Lower lobe of right lung (tissue), 2 donors: Measurements from ENCODE around the gene DOK1. TPM values are rescaled to one million over a fixed set of nuclear protein-coding genes. Genes with fewer than 3 reads are reported as not detected.
A peak's percentile ranks its signal among the peaks of the same experiment; 100 is the strongest.

Experiments
- ATAC-seq, 2 donors: fragments of 200-7000 bp; cut with Tn5 transposase; one replicate each; pipeline ENCODE4 v1.9.1; 2020 to 2022; ENCODE audit warnings: mild to moderate bottlenecking in 2 of 2, moderate library complexity in 2 of 2
- DNase-seq: peaks from one replicate; pipeline ENCODE4 v3.0.0-alpha.2; 2020
- H3K27ac ChIP-seq: fragments of 200-600 bp; one replicate; pipeline ENCODE4 v1.8.0; 2022
- H3K27me3 ChIP-seq: fragments of 200-600 bp; one replicate; pipeline ENCODE4 v1.8.0; 2022; ENCODE audit warnings: low read depth
- H3K36me3 ChIP-seq: fragments of 200-600 bp; one replicate; pipeline ENCODE4 v1.8.0; 2022; ENCODE audit warnings: mild to moderate bottlenecking
- H3K4me1 ChIP-seq: fragments of 200-600 bp; one replicate; pipeline ENCODE4 v1.8.0; 2022
- H3K4me3 ChIP-seq: fragments of 200-600 bp; one replicate; pipeline ENCODE4 v1.8.0; 2022; ENCODE audit warnings: mild to moderate bottlenecking
- H3K9me3 ChIP-seq: fragments of 200-600 bp; one replicate; pipeline ENCODE4 v1.8.0; 2022
- intact Hi-C: fragments of 100-400 bp; cut with DNase I; formaldehyde crosslinking; loops from one replicate; pipeline ENCODE4 v1.11.0; 2022
- long read RNA-seq: library from polyadenylated mRNA; unstranded; transcript quantifications from one replicate; pipeline ENCODE4 v2.0.0, GENCODE V29; 2021
- total RNA-seq: library from RNA; stranded (reverse); fragmentation: NEBNext Ultra II Directional; extraction: Animal tissue kit (Norgen Biotek cat#: 25700); gene quantifications from one replicate; pipeline ENCODE4 v1.2.1, GENCODE V29; 2021
- TF ChIP-seq, protein P1 (sequence below): fragments of 200-600 bp; IDR thresholded peaks from one replicate; pipeline ENCODE4 v1.8.0; 2022; ENCODE audit warnings: antibody characterized with exemption, mild to moderate bottlenecking
- donor health status: DM: no; HTN: yes; CAD: no; lungs with severe emphysema.

The DOK1 gene
- total RNA-seq, result 38.4 TPM
- long read RNA-seq, transcript DOK1-208 (5 exons, 1,461 nt), result minor isoform, 7 of 82 reads
- long read RNA-seq, transcript DOK1-201 (5 exons, 2,555 nt), result major isoform, 35 of 82 reads
- long read RNA-seq, transcript DOK1-205 (4 exons, 1,807 nt), result minor isoform, 8 of 82 reads
- long read RNA-seq, partial matches to known transcripts, result 13 of 82 reads
- long read RNA-seq, other reads (novel, unspliced or antisense), result 15 of 82 reads

DNA sequence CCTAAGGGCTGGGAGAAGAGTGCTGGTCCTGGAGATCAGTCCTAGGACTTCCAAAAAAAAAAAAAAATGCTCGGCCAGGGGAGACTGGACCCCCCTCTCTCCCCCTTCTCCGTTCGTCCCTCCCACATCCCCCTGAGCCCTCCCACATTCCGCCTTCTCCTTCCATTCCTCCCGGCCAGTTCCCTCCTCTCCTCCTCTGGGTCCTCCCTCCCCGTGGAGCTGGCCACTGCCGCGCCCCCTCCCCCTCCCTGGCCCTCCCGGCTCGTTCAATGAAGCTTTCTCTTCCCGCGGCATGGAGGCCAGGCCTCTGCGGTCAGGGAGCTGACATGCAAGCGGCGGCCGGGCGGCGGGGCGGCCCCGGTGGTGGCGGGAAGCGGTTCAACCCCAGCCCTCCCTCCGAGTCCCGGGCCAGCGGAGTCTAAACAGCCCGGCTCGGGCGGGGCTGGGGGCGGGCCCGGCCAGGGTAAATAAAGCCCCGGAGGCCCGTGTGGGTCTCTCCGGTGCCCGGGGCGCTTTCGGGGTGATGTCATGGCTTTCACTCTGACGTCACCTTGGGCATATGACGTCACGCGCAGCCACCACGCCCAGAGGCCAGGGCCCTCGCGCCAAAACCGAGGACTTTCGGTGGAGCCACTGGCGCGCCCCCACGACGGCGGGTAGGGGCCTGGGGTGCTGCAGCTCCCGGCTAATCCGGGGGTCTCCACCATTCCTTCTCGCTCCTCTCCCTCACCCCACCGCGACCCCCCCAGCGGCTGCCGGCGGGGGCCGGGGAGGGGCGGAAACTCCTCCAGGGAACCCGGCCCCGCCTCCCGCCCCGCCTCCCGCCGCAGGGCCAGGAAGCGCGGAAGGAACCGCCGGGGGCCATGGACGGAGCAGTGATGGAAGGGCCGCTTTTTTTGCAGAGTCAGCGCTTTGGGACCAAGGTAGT is at the start of gene DOK1, which contains the start of gene LOXL3:
DOK1 (plus strand) TSS at position 829 of the 928 bp plus-strand sequence; CDS start at position 864, 35 bp downstream.
LOXL3 (minus strand) TSS at position 51 of the 928 bp plus-strand sequence. CDS start 1,308 bp downstream, outside the sequence.
- peaks cover 12% of the 10 kb centered on the region for H3K36me3 ChIP-seq
- peak within 1 kb of the TSS; percentile 90 for H3K27ac ChIP-seq
- DNase-seq (peak; percentile 93), ATAC-seq (peak; percentile 92 to 95)
- TF ChIP-seq, protein P1, sequence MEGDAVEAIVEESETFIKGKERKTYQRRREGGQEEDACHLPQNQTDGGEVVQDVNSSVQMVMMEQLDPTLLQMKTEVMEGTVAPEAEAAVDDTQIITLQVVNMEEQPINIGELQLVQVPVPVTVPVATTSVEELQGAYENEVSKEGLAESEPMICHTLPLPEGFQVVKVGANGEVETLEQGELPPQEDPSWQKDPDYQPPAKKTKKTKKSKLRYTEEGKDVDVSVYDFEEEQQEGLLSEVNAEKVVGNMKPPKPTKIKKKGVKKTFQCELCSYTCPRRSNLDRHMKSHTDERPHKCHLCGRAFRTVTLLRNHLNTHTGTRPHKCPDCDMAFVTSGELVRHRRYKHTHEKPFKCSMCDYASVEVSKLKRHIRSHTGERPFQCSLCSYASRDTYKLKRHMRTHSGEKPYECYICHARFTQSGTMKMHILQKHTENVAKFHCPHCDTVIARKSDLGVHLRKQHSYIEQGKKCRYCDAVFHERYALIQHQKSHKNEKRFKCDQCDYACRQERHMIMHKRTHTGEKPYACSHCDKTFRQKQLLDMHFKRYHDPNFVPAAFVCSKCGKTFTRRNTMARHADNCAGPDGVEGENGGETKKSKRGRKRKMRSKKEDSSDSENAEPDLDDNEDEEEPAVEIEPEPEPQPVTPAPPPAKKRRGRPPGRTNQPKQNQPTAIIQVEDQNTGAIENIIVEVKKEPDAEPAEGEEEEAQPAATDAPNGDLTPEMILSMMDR, result no peak
- intact Hi-C loops, result no loop called here
- H3K9me3 ChIP-seq, result no peaks in the 10 kb centered on the region
- peaks cover 28% of the 10 kb centered on the region for H3K4me1 ChIP-seq
- peak within 1 kb of the TSS; percentile 95 for H3K4me3 ChIP-seq
- no peaks in the 10 kb centered on the region for H3K27me3 ChIP-seq

DNA sequence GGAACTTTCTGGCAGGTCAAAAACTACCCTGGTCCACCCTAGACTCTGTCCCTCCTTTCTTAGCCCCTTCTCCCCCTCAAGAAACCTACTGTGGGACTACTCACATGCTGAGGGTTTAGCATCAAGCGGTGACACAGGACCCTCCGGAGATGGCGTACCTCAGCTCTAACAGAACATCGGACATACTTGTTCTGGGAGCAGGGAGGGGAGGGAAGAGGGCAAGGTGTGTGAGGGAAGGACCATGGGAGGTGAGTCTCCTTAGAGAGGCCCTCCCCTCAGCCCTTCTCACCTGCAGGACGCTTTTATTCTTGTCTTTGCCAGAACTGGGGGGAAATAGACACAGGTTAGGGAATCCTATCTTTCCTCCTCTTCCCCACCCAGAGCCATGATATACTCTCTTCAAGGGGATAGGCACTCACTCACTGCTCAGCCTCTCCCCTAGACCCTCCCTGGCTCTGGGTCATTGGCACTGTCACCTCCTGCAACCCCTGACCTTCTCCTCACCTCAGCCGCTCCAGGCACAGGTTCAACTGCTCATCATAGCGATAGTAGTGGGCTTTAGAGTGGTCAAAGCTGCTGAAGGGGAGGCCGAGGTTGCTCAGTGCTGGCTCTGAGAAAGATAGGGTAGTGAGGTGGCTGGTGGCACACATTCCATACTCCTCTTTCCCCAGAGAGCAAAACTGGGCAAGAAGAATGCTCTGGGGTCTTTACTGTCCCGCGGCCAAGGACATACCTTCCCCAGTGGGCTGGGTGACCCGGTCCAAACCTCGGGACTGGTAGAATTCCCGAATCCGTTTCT is 48.9 kb upstream of the DOK1 start:
- intact Hi-C loops, result no loop called here

DNA sequence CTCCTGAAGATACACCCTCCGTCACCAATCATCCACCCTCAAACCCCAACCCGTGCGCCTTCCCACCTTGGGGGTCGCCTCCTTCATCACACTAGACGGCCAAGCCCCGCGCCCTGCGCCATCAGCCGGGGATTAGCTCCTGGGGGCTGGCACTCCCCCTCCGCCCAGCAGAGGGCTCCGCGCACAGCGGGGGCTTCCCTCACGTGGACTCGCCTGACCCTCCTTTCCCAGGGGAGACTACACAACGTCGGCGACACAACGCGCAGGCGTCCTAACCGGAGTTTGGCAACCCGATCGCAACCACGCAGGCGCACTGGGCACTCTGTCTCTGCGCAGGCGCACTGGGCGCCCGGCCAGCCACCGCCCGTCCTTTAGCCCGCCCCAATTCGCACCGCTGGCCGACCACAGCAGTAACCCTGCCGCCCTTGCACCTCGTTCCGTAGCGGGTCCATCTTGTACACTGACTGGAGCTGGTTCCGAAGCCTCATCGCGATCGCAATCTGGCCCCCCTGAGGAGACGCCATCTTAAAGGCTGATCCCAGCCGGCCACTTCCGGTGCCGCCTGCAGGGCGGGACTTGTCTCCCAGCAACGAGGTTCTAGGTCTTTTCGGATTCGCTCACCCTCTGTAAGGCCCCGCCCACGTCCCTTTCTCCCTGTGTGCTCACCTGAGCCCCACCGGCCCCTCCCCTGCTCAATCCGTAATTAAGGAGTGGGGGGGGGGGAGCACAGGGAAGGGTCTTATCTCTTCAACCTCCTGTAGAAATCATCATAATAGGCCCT is 47.2 kb upstream of the DOK1 start, which contains the start of gene PCGF1:
PCGF1 (minus strand) TSS at position 551 of the 781 bp plus-strand sequence; CDS start at position 524, 27 bp downstream.
- ATAC-seq (peak; percentile 95 to 96), DNase-seq (peak; percentile 99)
- intact Hi-C loops, result no loop called here
- H3K36me3 ChIP-seq, result peaks cover 16% of the 10 kb centered on the region
- H3K4me1 ChIP-seq, result peaks cover 48% of the 10 kb centered on the region
- H3K9me3 ChIP-seq, result no peaks in the 10 kb centered on the region
- peaks cover 31% of the 10 kb centered on the region for H3K27me3 ChIP-seq
- peak within 1 kb of the TSS; percentile 99 for H3K27ac ChIP-seq
- TF ChIP-seq, protein P1, result peak; percentile 44
- peak within 1 kb of the TSS; percentile 77 for H3K4me3 ChIP-seq

More for the DNA sequence above, 48.9 kb upstream of the DOK1 start:
- peaks cover 16% of the 10 kb centered on the region for H3K36me3 ChIP-seq
- DNase-seq (no peak), ATAC-seq (no peak)
- no peak overlapping the region for H3K27ac ChIP-seq
- H3K9me3 ChIP-seq, result no peaks in the 10 kb centered on the region
- H3K4me1 ChIP-seq, result peaks cover 54% of the 10 kb centered on the region
- H3K27me3 ChIP-seq, result peaks cover 21% of the 10 kb centered on the region
- peak overlapping the region; percentile 77 for H3K4me3 ChIP-seq
- TF ChIP-seq, protein P1, result no peak

DNA sequence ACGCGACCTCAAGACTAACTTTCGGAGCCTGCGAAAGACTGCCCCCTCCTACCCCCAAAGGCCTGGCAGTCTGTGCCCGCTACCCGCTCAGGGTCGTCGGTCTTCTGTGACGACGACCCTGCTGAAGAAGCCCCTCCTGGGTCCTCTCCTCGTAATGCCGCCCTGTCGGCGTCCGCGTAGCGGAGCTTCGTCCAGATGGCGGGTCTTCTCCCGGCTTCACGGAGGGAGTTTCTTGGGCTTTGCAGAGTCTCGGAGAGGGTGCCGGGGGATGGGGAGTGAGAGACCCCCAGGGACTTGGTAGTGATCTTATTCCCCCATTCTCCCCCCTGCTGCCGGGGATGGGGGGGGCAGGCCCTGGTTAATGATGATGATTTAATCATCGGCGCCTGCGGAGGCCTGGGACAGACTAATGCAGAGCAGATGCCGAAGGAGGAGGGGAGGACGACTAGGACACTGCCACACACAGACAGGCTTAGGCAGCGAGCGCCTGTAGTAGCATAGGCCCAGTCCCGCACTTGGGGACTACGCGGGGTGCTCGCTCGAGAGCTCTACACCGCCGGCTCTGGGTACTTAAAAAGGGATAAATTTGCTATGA is 46.5 kb upstream of the DOK1 start:
- intact Hi-C loops, result no loop called here
- ATAC-seq (peak; percentile 6 to 13), DNase-seq (peak; percentile 59)
- Histone ChIP-seq H3K36me3 (peaks cover 16% of the 10 kb centered on the region), H3K27me3 (peaks cover 34% of the 10 kb centered on the region), H3K4me1 (peaks cover 45% of the 10 kb centered on the region), H3K9me3 (no peaks in the 10 kb centered on the region), H3K27ac (peak overlapping the region; percentile 99), H3K4me3 (peak overlapping the region; percentile 77)
- TF ChIP-seq, protein P1, result no peak
